Calu3 (cell line): Measurements from ENCODE around the gene PHLDA3. TPM values are rescaled to one million over a fixed set of nuclear protein-coding genes. Genes with fewer than 3 reads are reported as not detected.

ENCODE experiments used
- BruUV-seq: library from RNA; stranded (reverse); fragments of 400-500 nt; replicated peaks from 2 replicates; lab custom pipeline; 2021; lab: Mats Ljungman, UMichigan
- CTCF ChIA-PET: fragments of 300-600 bp; sonication (Branson Sonifier 250); formaldehyde crosslinking; loops from one replicate; lab custom pipeline; 2022; ENCODE audit warnings: antibody characterized with exemption; lab: Charles Lee
- DNase-seq: peaks from one replicate; pipeline ENCODE4 v3.0.0; 2022
- H3K27ac Mint-ChIP-seq: one replicate; pipeline ENCODE4 v1.8.0; 2022; ENCODE audit warnings: mixed read lengths; ENCODE audit not compliant: unreplicated experiment
- H3K27me3 Mint-ChIP-seq: one replicate; pipeline ENCODE4 v1.8.0; 2022; ENCODE audit warnings: mixed read lengths; ENCODE audit not compliant: unreplicated experiment
- H3K36me3 Mint-ChIP-seq: one replicate; pipeline ENCODE4 v1.8.0; 2022; ENCODE audit warnings: mild to moderate bottlenecking, moderate library complexity, mixed read lengths; ENCODE audit not compliant: insufficient read depth, unreplicated experiment
- H3K4me1 Mint-ChIP-seq: one replicate; pipeline ENCODE4 v1.8.0; 2022; ENCODE audit warnings: mild to moderate bottlenecking, low read depth, mixed read lengths; ENCODE audit not compliant: unreplicated experiment
- H3K4me3 Mint-ChIP-seq: one replicate; pipeline ENCODE4 v1.8.0; 2022; ENCODE audit warnings: mild to moderate bottlenecking, low read depth, moderate library complexity, mixed read lengths; ENCODE audit not compliant: unreplicated experiment
- H3K9me3 Mint-ChIP-seq: one replicate; pipeline ENCODE4 v1.8.0; 2022; ENCODE audit warnings: low read depth, mixed read lengths; ENCODE audit not compliant: unreplicated experiment
- CTCF ChIP-seq: fragments of 200-600 bp; IDR thresholded peaks from one replicate; pipeline ENCODE4 v1.8.0; 2022; ENCODE audit warnings: antibody characterized with exemption; ENCODE audit not compliant: unreplicated experiment
- intact Hi-C: fragments of 100-400 bp; cut with micrococcal nuclease; formaldehyde crosslinking; loops from one replicate; pipeline ENCODE4 v1.10.0; 2022; ENCODE audit not compliant: unreplicated experiment
- total RNA-seq: library from RNA; stranded (reverse); gene quantifications from 2 replicates; pipeline ENCODE4 v1.2.3, GENCODE V29; 2022

PHLDA3 gene
- total RNA-seq, 1 experiment from 2014 or later: 31.1 TPM

- Mint-ChIP-seq H3K36me3 (peaks cover 26% of the 10 kb centered on the region), H3K9me3 (no peaks in the 10 kb centered on the region), H3K27me3 (no peaks in the 10 kb centered on the region), H3K27ac (no peak overlapping the region), H3K4me1 (peaks cover 29% of the 10 kb centered on the region), H3K4me3 (no peak overlapping the region)
- no peak for TF ChIP-seq CTCF
- CTCF ChIA-PET: interaction anchor here (1.3 to 3.8 kb wide), 2 partner anchors 8 to 12 kb away, joined by 3 to 44 read pairs; no protein-coding TSS in a partner anchor
- DNase-seq: no peak
- no TSS peak for BruUV-seq
- intact Hi-C loops: no loop called here
These were observed 31.0 kb upstream of the PHLDA3 start for GRCh38 chr1:201499795-201500669.

DNA sequence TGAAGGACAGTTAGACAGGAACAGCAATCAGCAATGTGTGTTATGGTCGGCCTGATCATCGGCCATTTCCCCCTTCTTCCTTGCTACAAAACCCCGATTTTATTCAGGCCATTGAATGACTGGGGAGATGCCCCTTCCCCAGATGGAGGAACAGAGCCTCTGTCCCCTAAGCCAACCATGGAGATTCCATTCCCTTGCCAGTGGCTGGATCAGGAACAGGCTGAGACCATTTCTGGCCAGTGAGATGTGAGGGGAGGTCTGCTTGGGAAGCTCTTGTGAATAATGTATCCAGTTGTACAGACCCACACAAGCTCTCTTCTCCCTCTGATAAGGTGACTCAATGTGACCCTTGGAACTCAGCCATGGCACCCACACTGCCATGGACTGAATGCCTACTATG lies 30.2 kb upstream of the PHLDA3 start:
- no peak for TF ChIP-seq CTCF
- CTCF ChIA-PET: interaction anchor here (0.9 kb wide), 1 partner anchor 17 kb away, joined by 3 read pairs; no protein-coding TSS in a partner anchor

DNA sequence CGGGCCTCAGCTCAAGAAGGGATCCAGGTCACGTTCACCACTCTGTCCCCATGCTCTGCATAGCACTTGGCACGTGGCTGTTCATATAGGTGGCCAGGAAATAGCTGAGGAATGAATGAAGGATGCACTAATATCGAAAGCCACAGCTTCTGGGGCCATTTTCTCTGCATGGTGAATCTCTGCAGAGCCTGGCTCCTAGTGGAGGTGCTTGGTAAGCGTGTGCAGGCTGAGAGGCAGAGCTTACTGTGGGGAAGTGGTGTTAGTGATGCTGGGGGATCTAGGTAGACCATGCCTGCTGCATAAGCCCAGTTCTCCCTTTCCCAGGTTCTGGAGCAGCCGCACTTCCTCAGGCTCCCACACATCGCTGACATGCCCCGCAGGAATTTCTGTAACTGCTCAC lies 29.6 kb upstream of the PHLDA3 start:
- peaks cover 21% of the 10 kb centered on the region for H3K36me3 Mint-ChIP-seq
- no peak for TF ChIP-seq CTCF
- no TSS peak for BruUV-seq
- H3K27me3 Mint-ChIP-seq: no peaks in the 10 kb centered on the region
- H3K4me3 Mint-ChIP-seq: no peak overlapping the region
- intact Hi-C loops: no loop called here
- DNase-seq: no peak
- H3K4me1 Mint-ChIP-seq: peaks cover 20% of the 10 kb centered on the region
- CTCF ChIA-PET: interaction anchor here (0.9 kb wide), 1 partner anchor 17 kb away, joined by 3 read pairs; no protein-coding TSS in a partner anchor
- H3K27ac Mint-ChIP-seq: no peak overlapping the region
- H3K9me3 Mint-ChIP-seq: no peaks in the 10 kb centered on the region

More for the DNA sequence above, 30.2 kb upstream of the PHLDA3 start:
- intact Hi-C loops: no loop called here
- H3K4me1 Mint-ChIP-seq: peaks cover 26% of the 10 kb centered on the region
- no peak overlapping the region for H3K4me3 Mint-ChIP-seq
- H3K27ac Mint-ChIP-seq: no peak overlapping the region
- H3K9me3 Mint-ChIP-seq: no peaks in the 10 kb centered on the region
- H3K36me3 Mint-ChIP-seq: peaks cover 24% of the 10 kb centered on the region
- H3K27me3 Mint-ChIP-seq: no peaks in the 10 kb centered on the region
- DNase-seq: no peak
- BruUV-seq: no TSS peak

GRCh38 chr1:201497935-201498509 lies 29.0 kb upstream of the PHLDA3 start:
- no peak overlapping the region for H3K27ac Mint-ChIP-seq
- CTCF ChIA-PET: interaction anchor here (0.9 kb wide), 1 partner anchor 16 kb away, joined by 3 read pairs; no protein-coding TSS in a partner anchor
- no peaks in the 10 kb centered on the region for H3K27me3 Mint-ChIP-seq
- peaks cover 14% of the 10 kb centered on the region for H3K4me1 Mint-ChIP-seq
- intact Hi-C loops: no loop called here
- no peaks in the 10 kb centered on the region for H3K9me3 Mint-ChIP-seq
- no peak overlapping the region for H3K4me3 Mint-ChIP-seq
- DNase-seq: no peak
- no TSS peak for BruUV-seq
- H3K36me3 Mint-ChIP-seq: peaks cover 15% of the 10 kb centered on the region
- TF ChIP-seq CTCF: no peak
